Right atrium auricular region (tissue), 2 donors: ENCODE data around the gene IL17REL. TPM values are rescaled to one million over a fixed set of nuclear protein-coding genes. Genes with fewer than 3 reads are reported as not detected.

Experiments used
- DNase-seq: peaks from one replicate; pipeline ENCODE4 v3.0.0-alpha.2; 2019; ENCODE audit warnings: low spot score
- H3K27ac ChIP-seq, 2 donors: fragments of 200-600 bp; sonication (generic); 1 replicate in 1 of 2; 2 replicates in 1 of 2; pipeline ENCODE4 v1.5.1; 2016 to 2019
- H3K27me3 ChIP-seq, 2 donors: fragments of 200-600 bp; sonication (generic); one replicate each; pipeline versions ENCODE4 v1.5.1 to v1.6.0; 2017 to 2019
- H3K36me3 ChIP-seq: fragments of 200-600 bp; sonication (generic); one replicate; pipeline ENCODE4 v1.5.1; 2016
- H3K4me1 ChIP-seq, 2 donors: fragments of 200-600 bp; sonication (generic); one replicate each; pipeline versions ENCODE4 v1.5.1 to v1.6.0; 2017 to 2019
- H3K4me3 ChIP-seq, 2 donors: fragments of 200-600 bp; sonication (generic); 1 replicate in 1 of 2; 2 replicates in 1 of 2; pipeline ENCODE4 v1.5.1; 2017 to 2019; ENCODE audit warnings: mild to moderate bottlenecking in 1 of 2, moderate library complexity in 1 of 2
- H3K9me3 ChIP-seq, 2 donors: fragments of 200-600 bp; sonication (generic); one replicate each; pipeline ENCODE4 v1.5.1; 2019
- total RNA-seq, 2 donors: library from RNA; depleted of rRNA; stranded (reverse); fragments of >200 nt; gene quantifications; one replicate each; pipeline ENCODE4 v1.1.0, GENCODE V29; 2016
- TF ChIP-seq, protein P1 (sequence below), 2 donors: fragments of 200-600 bp; sonication (generic); IDR thresholded peaks; one replicate each; pipeline ENCODE4 v1.5.1; 2019; ENCODE audit warnings: antibody characterized with exemption in 2 of 2

The IL17REL gene
- total RNA-seq, 2 donors from 2014 or later: not detected

- no peak overlapping the region for H3K4me3 ChIP-seq
- no peak overlapping the region for H3K27ac ChIP-seq
- peaks cover 0 to 9% of the 10 kb centered on the region in 2 donors for H3K9me3 ChIP-seq
- TF ChIP-seq, protein P1, sequence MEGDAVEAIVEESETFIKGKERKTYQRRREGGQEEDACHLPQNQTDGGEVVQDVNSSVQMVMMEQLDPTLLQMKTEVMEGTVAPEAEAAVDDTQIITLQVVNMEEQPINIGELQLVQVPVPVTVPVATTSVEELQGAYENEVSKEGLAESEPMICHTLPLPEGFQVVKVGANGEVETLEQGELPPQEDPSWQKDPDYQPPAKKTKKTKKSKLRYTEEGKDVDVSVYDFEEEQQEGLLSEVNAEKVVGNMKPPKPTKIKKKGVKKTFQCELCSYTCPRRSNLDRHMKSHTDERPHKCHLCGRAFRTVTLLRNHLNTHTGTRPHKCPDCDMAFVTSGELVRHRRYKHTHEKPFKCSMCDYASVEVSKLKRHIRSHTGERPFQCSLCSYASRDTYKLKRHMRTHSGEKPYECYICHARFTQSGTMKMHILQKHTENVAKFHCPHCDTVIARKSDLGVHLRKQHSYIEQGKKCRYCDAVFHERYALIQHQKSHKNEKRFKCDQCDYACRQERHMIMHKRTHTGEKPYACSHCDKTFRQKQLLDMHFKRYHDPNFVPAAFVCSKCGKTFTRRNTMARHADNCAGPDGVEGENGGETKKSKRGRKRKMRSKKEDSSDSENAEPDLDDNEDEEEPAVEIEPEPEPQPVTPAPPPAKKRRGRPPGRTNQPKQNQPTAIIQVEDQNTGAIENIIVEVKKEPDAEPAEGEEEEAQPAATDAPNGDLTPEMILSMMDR (IDR thresholded peaks at IDR 0.05): peak in 1 of 2 donors; percentile 65
- no peaks in the 10 kb centered on the region for H3K36me3 ChIP-seq
- no peak for DNase-seq
- H3K4me1 ChIP-seq: peaks cover 0 to 12% of the 10 kb centered on the region in 2 donors
- H3K27me3 ChIP-seq: peaks cover 10 to 12% of the 10 kb centered on the region in 2 donors
These were observed 32.8 kb downstream of the IL17REL start for GRCh38 chr22:49979587-49980264.

DNA sequence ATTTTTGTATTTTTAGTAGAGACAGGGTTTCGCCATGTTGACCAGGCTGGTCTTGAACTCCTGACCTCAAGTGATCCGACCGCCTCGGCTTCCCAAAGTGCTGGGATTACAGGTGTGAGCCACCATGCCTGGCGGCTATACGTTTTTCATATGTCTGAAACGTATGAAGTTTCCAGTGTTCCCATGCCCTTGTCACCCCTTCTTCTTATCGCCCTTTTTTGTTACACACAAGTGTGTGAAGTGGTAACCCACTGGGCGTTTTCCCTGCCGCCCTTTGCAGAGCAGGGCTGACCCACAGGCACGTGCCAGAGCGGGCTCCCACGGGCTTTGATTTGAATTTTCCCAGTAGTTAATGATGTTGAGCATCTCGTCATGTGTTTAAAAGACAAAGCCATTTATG is 35.0 kb downstream of the IL17REL start:
- TF ChIP-seq, protein P1 (IDR thresholded peaks at IDR 0.05): no peak
- DNase-seq: no peak
- H3K4me3 ChIP-seq: no peak overlapping the region
- H3K9me3 ChIP-seq: peaks cover 0 to 9% of the 10 kb centered on the region in 2 donors
- peaks cover 0 to under 1% of the 10 kb centered on the region in 2 donors for H3K4me1 ChIP-seq
- H3K36me3 ChIP-seq: no peaks in the 10 kb centered on the region
- no peaks in the 10 kb centered on the region for H3K27me3 ChIP-seq
- no peak overlapping the region for H3K27ac ChIP-seq

DNA sequence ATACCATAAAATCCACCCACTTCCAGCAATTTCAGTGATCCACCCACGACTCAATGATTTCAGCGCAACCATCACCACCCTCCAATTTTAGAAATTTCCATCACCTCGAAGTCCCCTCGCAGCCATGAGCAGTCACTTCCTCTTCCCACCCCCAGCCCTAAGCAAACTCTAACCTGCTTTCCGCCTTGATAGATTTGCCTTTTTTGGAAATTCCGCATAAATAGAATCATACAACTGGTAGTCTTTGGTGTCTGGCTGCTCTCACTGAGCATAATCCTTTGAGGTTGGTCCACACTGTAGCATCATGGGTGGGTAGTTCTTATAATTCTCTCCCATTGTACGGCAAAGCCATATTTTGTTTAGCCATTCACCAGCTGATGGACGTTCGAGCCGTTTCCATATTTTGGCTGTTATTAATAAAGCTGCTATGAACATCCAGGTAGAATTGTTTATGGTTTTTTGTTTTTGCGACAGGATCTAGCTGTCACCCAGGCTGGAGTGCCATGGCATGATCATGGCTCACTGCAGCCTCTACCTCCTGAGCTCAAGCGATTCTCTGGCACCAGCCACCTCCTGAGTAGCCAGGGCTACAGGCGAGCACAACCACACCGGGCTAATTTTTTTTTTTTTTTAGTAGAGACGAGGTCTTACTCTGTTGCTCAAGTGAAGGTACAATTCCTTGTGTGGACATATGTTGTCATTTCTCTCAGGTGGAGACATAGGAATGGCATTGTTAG is 36.0 kb downstream of the IL17REL start:
- peak overlapping the region in 1 of 2 donors; percentile 55 for H3K27ac ChIP-seq
- no peak for DNase-seq
- no peaks in the 10 kb centered on the region for H3K36me3 ChIP-seq
- TF ChIP-seq, protein P1 (IDR thresholded peaks at IDR 0.05): no peak
- H3K4me1 ChIP-seq: peaks cover 0 to 10% of the 10 kb centered on the region in 2 donors
- peaks cover 0 to 9% of the 10 kb centered on the region in 2 donors for H3K9me3 ChIP-seq
- no peaks in the 10 kb centered on the region for H3K27me3 ChIP-seq
- H3K4me3 ChIP-seq: no peak overlapping the region

DNA sequence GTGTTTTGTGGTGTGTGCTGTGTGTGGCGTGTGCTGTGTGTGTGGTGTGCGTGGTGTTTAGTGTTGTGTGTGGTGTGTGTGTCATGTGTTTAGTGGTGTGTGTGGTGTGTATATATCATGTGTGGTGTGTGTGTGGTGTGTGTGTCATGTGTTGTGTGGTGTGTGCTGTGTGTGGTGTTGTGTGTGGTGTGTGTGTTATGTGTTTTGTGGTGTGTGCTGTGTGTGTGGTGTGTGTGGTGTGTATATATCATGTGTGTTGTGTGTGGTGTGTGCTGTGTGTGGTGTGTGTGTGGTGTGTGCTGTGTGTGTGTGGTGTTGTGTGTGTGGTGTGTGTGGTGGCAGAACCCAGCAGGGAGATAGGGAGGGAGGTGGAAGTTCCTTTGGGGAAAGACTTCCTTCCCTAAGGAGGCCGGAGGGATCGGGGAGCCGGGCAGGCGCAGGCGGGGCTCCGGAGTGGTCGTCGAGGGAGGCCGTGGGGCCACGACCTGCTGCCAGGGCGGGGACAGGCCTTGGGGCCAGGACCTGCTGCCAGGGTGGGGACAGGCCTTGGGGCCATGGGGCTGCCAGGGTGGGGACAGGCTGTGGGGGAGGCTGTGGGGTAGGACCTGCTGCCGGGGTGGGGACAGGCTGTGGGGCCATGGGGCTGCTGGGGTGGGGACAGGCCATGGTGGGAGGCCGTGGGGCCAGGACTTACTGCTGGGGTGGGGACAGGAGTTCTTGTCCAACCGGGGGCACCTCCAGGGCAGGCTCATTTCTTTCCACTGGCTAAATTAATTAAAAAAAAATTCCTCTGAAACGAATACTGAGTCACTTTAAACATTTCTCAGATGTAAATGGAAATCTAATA is 36.8 kb downstream of the IL17REL start:
- Histone ChIP-seq H3K4me3 (no peak overlapping the region), H3K27me3 (no peaks in the 10 kb centered on the region), H3K4me1 (peaks cover 0 to 18% of the 10 kb centered on the region in 2 donors), H3K27ac (peak overlapping the region in 1 of 2 donors; percentile 55), H3K9me3 (peaks cover 0 to 9% of the 10 kb centered on the region in 2 donors), H3K36me3 (no peaks in the 10 kb centered on the region)
- TF ChIP-seq, protein P1 (IDR thresholded peaks at IDR 0.05): no peak
- no peak for DNase-seq

DNA sequence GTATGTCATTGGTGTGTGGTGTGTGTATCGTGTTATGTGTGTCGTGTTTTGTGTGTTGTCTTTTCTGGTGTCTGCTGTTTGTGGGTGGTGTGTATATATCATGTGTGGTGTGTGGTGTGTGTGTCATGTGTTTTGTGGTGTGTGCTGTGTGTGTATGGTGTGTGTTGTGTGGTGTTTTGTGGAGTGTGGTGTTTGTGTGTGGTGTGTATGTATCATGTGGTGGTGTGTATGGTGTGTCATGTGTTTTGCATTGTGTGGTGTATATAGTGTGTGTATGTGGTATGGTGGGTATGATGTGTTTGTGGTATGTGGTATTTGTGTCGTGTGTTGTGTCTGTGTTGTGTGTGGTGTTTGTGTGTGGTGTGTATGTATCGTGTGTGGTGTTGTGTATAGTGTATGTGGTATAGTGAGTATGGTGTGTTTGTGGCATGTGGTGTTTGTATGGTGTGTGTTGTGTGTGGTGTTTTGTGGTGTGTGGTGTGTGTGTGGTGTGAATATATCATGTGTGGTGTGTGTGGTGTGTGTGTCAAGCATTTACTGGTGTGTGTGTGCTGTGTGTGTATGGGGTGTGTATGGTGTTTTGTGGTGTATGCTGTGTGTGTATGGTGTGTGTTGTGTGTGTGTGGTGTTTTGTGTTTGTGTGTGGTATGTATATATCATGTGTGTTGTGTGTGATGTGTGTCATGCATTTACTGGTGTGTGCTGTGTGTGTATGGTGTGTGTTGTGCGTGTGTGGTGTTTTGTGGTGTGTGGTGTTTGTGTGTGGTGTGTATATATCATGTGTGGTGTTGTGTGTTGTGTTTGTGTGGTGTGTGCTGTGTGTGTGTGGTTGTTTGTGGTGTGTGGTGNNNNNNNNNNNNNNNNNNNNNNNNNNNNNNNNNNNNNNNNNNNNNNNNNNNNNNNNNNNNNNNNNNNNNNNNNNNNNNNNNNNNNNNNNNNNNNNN is 39.3 kb downstream of the IL17REL start:
- DNase-seq: no peak
- Histone ChIP-seq H3K4me3 (no peak overlapping the region), H3K27ac (no peak overlapping the region), H3K27me3 (no peaks in the 10 kb centered on the region), H3K4me1 (peaks cover 0 to 43% of the 10 kb centered on the region in 2 donors), H3K36me3 (no peaks in the 10 kb centered on the region), H3K9me3 (no peaks in the 10 kb centered on the region)
- TF ChIP-seq, protein P1 (IDR thresholded peaks at IDR 0.05): no peak
